Measurements from ENCODE around the gene ZNF423. TPM values are rescaled to one million over a fixed set of nuclear protein-coding genes. Genes with fewer than 3 reads are reported as not detected.

Gene ZNF423
- polyA plus RNA-seq, 1 of the 3 experiments (the other 2 are of a cell fraction), result 1.2 TPM

DNA sequence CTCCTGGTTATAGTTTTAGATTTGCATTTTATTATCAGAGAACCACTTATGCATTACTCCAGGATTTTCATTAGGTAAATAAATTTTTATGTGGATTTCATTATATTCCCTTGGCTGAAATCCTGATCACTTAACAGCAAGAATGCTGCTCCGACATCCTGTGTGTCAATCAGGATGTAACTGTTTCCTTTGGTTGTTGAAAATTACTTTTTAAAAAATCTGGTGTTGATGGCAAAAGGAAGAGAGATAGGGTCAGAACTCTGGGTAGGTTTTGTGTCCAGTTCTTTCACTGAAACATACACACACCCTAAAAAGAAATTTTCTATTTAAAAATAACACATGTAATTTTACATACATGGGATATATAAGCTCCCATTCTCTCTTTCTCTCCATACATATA is 30.9 kb downstream of the ZNF423 start:
- WGBS (ENCODE audit: low lambda C conversion rate), result 68% methylated on average over 1 of the region's 1 CpG
- no peaks in the 10 kb centered on the region for H3K27me3 ChIP-seq (ENCODE audit: insufficient read depth)
- no peaks in the 10 kb centered on the region for H3K9me3 ChIP-seq
- H3K9ac ChIP-seq, result no peak overlapping the region
- no peaks in the 10 kb centered on the region for H4K20me1 ChIP-seq (ENCODE audit: insufficient read depth)
- no peak overlapping the region for H3K4me3 ChIP-seq (ENCODE audit: low read depth in 2 of 2, low read length in 1 of 2)
- ChIA-PET POLR2A (no interaction called here), CTCF (interaction anchor here (2.6 kb wide), 1 partner anchor 32 kb away, joined by 12 read pairs; the partner anchor contains the start of gene ZNF423)
- no peaks in the 10 kb centered on the region for H3F3A ChIP-seq (replicated peaks; ENCODE audit: insufficient read depth)
- no peaks in the 10 kb centered on the region for H3K36me3 ChIP-seq (replicated peaks in 1 of 2; ENCODE audit: control insufficient read depth in 1 of 2, insufficient read depth in 2 of 2, low read length in 1 of 2)
- no peak overlapping the region for H3K4me2 ChIP-seq
- H3K27ac ChIP-seq (ENCODE audit: low read depth in 2 of 2, low read length in 1 of 2), result 0 out of 4 replicates have a peak overlapping the region, but pooled peaks of 1 of the 2 experiments have one; percentile 16
- H2AFZ ChIP-seq (ENCODE audit: low read depth), result no peak overlapping the region
- H3K4me1 ChIP-seq (ENCODE audit: control insufficient read depth in 1 of 2, insufficient read depth in 2 of 2, low read depth in 1 of 2, low read length in 1 of 2), result peaks cover 4 to 39% of the 10 kb centered on the region in 2 experiments; a peak in 2 of 4 replicates
- no peak for DNase-seq
- no peaks in the 10 kb centered on the region for H3K79me2 ChIP-seq (ENCODE audit: insufficient read depth)
- no peaks in the 10 kb centered on the region for H3K9me2 ChIP-seq
- no peak for TF ChIP-seq SIN3A (IDR thresholded peaks at IDR 0.05; ENCODE audit: borderline replicate concordance, low read depth, low read length)
- TF ChIP-seq, protein P1, sequence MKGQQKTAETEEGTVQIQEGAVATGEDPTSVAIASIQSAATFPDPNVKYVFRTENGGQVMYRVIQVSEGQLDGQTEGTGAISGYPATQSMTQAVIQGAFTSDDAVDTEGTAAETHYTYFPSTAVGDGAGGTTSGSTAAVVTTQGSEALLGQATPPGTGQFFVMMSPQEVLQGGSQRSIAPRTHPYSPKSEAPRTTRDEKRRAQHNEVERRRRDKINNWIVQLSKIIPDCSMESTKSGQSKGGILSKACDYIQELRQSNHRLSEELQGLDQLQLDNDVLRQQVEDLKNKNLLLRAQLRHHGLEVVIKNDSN (IDR thresholded peaks at IDR 0.05; ENCODE audit: borderline replicate concordance, low read depth), result no peak
- no peak for TF ChIP-seq MXI1 (IDR thresholded peaks at IDR 0.05; ENCODE audit: low read depth, low read length)
- TF ChIP-seq GABPA (IDR thresholded peaks at IDR 0.05; ENCODE audit: low read depth), result no peak
- no peak for TF ChIP-seq RFX5 (IDR thresholded peaks at IDR 0.05; ENCODE audit: low read length)
- TF ChIP-seq, protein P2, sequence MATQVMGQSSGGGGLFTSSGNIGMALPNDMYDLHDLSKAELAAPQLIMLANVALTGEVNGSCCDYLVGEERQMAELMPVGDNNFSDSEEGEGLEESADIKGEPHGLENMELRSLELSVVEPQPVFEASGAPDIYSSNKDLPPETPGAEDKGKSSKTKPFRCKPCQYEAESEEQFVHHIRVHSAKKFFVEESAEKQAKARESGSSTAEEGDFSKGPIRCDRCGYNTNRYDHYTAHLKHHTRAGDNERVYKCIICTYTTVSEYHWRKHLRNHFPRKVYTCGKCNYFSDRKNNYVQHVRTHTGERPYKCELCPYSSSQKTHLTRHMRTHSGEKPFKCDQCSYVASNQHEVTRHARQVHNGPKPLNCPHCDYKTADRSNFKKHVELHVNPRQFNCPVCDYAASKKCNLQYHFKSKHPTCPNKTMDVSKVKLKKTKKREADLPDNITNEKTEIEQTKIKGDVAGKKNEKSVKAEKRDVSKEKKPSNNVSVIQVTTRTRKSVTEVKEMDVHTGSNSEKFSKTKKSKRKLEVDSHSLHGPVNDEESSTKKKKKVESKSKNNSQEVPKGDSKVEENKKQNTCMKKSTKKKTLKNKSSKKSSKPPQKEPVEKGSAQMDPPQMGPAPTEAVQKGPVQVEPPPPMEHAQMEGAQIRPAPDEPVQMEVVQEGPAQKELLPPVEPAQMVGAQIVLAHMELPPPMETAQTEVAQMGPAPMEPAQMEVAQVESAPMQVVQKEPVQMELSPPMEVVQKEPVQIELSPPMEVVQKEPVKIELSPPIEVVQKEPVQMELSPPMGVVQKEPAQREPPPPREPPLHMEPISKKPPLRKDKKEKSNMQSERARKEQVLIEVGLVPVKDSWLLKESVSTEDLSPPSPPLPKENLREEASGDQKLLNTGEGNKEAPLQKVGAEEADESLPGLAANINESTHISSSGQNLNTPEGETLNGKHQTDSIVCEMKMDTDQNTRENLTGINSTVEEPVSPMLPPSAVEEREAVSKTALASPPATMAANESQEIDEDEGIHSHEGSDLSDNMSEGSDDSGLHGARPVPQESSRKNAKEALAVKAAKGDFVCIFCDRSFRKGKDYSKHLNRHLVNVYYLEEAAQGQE (IDR thresholded peaks at IDR 0.05; ENCODE audit: low read depth, low read length), result no peak
- TF ChIP-seq NRF1 (IDR thresholded peaks at IDR 0.05; ENCODE audit: low read depth, low read length), result no peak
- no peak for TF ChIP-seq RXRA (IDR thresholded peaks at IDR 0.05; ENCODE audit: borderline replicate concordance, low read depth)
- no peak for TF ChIP-seq RAD21 (IDR thresholded peaks at IDR 0.05; ENCODE audit: low read length)
- TF ChIP-seq YY1 (IDR thresholded peaks at IDR 0.05; ENCODE audit: low read depth), result no peak
- TF ChIP-seq, protein P3, sequence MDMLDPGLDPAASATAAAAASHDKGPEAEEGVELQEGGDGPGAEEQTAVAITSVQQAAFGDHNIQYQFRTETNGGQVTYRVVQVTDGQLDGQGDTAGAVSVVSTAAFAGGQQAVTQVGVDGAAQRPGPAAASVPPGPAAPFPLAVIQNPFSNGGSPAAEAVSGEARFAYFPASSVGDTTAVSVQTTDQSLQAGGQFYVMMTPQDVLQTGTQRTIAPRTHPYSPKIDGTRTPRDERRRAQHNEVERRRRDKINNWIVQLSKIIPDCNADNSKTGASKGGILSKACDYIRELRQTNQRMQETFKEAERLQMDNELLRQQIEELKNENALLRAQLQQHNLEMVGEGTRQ (IDR thresholded peaks at IDR 0.05; ENCODE audit: borderline replicate concordance, low read depth, low read length), result no peak
- TF ChIP-seq, protein P4, sequence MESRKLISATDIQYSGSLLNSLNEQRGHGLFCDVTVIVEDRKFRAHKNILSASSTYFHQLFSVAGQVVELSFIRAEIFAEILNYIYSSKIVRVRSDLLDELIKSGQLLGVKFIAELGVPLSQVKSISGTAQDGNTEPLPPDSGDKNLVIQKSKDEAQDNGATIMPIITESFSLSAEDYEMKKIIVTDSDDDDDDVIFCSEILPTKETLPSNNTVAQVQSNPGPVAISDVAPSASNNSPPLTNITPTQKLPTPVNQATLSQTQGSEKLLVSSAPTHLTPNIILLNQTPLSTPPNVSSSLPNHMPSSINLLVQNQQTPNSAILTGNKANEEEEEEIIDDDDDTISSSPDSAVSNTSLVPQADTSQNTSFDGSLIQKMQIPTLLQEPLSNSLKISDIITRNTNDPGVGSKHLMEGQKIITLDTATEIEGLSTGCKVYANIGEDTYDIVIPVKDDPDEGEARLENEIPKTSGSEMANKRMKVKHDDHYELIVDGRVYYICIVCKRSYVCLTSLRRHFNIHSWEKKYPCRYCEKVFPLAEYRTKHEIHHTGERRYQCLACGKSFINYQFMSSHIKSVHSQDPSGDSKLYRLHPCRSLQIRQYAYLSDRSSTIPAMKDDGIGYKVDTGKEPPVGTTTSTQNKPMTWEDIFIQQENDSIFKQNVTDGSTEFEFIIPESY (IDR thresholded peaks at IDR 0.05; ENCODE audit: borderline replicate concordance, low read depth), result no peak
- no peak for TF ChIP-seq TAF1 (IDR thresholded peaks at IDR 0.05; ENCODE audit: borderline replicate concordance, low read depth, low read length)
